KG1 (cell line): ENCODE data around the gene SCFD2.
"Not testable (repeated sequence)": the region's sequence is repeated elsewhere in the genome, so short reads cannot be mapped to it uniquely, and the experiment has no call there.

ENCODE experiments used
- DNase-seq: peaks from one replicate; lab custom pipeline; 2025; lab: John Stamatoyannopoulos, UW

SCFD2 gene

GRCh38 chr4:53189011-53189410 is 176.8 kb downstream of the SCFD2 start:
- no peak for DNase-seq

DNA sequence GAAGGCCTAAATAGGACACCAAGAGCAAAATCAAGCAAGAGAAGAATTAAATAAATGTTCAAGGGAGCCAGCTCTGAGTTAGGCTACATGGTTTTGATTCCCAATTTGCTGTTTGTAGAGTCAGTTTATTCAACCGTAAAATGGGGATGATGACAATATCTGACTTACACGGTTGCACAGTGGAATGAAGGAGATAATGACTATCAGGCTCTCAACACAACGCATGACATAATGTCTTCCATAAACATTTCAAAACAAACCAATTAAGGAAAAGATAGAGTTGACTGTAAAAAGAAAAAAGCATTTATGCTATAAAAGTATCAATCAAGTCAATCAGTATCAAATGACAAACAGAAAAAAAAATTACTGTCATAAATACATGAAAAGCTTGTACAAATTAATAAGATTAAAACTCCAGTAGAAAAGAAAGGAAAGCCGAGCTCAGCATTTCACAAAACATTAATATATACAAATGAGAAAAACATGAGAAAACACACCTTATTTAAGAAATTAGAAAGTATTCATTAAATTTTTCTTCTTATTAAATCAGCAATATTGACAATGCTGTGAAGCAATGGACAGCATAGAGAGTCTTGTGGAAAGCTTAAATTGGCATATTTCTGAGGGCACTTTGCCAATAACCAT is 179.0 kb downstream of the SCFD2 start:
- DNase-seq, result no peak

- no peak for DNase-seq
Measured at GRCh38 chr4:53185869-53186585, 179.8 kb downstream of the SCFD2 start.

- no peak for DNase-seq
Measured at GRCh38 chr4:53183754-53184153, 182.1 kb downstream of the SCFD2 start.

GRCh38 chr4:53177751-53178150 is 188.1 kb downstream of the SCFD2 start:
- DNase-seq, result not testable (repeated sequence)

- DNase-seq, result no peak
Measured at GRCh38 chr4:53175640-53176039, 190.2 kb downstream of the SCFD2 start.

GRCh38 chr4:53174823-53175222 is 191.0 kb downstream of the SCFD2 start:
- DNase-seq, result no peak

- DNase-seq, result no peak
Measured at GRCh38 chr4:53173576-53173975, 192.3 kb downstream of the SCFD2 start.

DNA sequence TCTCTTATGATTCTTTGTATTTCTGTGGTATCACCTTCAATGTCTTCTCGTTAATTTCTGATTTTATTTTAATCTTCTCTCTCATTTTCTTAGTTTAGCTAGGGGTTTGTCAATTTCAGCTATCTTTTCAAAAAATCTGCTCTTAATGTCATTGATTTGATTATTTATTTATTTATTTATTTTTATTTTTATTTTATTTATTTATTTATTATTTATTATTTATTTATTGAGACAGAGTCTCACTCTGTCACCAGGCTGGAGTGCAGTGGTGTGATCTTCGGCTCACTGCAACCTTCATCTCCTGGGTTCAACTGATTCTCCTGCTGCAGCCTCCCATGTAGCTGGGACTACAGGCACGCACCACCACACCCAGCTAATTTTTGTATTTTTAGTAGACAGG is 194.1 kb downstream of the SCFD2 start:
- no peak for DNase-seq

- no peak for DNase-seq
Measured at GRCh38 chr4:53169695-53170617, 195.9 kb downstream of the SCFD2 start.

DNA sequence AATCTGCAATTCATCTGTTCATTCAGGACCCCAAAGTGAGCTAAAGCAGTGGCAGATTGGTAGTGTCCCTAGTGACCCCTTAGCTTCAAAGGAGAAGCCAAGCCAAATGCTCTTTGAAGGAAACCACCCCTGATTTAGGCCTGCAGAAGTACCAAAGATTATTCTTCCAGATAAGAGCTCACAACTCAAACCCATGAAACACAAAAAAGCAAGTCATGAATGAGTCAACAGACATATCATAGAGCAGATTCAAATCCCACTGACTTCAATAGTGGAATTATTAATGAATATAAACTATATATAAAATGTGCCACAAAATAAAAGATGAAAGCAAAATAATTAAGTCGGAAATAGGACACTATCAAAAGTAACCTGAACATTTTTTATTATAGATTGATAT is 197.6 kb downstream of the SCFD2 start:
- DNase-seq, result no peak

DNA sequence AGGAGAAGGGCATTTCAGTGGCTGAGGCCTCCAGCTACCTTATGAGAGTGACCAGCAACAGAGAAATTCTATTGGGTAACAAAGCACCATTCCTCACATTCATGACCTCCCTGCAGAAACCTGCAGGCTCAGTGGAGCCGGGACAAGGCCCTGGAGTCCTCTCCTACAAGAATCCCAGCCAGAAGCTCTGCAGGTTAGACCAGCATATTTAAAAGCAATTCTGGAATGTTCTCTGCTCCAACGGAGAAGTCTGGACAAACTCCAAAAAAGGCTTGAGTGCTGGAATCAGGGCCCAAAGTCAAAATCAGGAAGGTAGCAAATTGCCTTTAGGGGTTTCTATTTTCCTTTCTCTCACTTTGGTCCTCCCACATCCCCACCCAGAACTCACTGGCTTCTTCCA is 202.9 kb downstream of the SCFD2 start:
- DNase-seq, result no peak

DNA sequence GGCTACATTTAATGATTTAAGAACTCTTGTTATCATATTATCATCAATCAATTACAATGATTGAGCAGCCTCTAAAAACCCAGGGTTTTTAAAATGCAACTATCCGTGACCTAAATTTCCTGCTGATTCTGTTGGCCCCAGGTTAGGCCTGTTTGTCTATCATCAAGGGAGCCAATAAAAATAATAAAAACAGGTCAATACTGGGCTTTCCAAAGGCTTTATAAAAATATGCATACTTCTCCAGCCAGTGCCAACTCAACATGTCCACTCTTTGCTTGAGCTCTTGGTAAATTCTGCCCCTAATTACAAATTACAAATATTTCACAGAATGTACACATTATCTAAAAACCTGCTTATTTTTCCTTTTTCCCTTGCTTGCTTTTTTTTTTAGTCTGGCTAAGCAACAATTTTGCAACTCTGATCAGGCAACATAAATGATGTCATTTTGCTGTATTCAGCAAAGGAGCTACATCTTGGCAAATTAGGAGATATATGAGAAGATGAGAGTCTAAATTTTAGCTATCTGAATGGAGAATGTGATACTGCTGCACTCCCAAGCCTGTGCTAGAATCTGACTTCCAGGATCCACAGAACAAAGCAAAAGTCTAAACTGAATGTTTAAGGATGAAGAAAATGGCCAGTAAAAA is 204.0 kb downstream of the SCFD2 start:
- no peak for DNase-seq

DNA sequence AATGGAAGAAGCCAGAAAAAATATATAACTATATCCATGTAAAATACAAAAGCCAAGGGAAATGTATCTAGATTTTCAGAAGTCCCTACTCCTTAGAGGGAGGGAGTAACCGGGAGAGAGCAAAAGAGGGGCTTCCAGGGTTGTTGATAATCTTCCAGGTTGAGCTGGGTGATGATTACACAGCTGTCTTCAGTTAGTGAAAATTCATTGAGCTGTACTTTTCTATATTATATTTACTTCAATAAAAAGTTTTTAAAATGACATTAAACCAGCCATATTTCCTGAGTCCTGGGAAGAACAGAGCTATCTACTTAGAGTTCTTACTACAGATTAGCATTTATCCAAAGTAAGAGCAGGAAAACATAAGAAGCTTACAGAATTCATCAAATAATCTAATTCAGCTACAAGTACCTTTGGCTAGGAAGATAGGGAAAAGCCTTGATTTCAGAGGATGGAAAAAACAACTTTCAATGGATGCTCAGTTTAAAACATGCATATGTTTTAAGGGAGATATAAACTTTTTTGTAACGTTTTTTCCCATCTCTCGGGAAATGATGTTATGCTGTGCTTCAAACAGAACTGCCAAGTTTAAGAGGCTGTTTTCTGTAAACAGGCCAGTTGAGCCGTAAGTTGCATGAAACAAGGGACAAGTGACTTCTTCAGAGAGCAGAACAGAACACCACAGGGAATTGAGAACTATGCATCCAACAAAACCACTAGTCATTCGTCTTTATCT is 204.6 kb downstream of the SCFD2 start:
- DNase-seq, result no peak

- DNase-seq, result no peak
Measured at GRCh38 chr4:53156896-53157295, 209.0 kb downstream of the SCFD2 start.

- no peak for DNase-seq
Measured at GRCh38 chr4:53152467-53152866, 213.4 kb downstream of the SCFD2 start.

- DNase-seq, result no peak
Measured at GRCh38 chr4:53151489-53151788, 214.4 kb downstream of the SCFD2 start.

DNA sequence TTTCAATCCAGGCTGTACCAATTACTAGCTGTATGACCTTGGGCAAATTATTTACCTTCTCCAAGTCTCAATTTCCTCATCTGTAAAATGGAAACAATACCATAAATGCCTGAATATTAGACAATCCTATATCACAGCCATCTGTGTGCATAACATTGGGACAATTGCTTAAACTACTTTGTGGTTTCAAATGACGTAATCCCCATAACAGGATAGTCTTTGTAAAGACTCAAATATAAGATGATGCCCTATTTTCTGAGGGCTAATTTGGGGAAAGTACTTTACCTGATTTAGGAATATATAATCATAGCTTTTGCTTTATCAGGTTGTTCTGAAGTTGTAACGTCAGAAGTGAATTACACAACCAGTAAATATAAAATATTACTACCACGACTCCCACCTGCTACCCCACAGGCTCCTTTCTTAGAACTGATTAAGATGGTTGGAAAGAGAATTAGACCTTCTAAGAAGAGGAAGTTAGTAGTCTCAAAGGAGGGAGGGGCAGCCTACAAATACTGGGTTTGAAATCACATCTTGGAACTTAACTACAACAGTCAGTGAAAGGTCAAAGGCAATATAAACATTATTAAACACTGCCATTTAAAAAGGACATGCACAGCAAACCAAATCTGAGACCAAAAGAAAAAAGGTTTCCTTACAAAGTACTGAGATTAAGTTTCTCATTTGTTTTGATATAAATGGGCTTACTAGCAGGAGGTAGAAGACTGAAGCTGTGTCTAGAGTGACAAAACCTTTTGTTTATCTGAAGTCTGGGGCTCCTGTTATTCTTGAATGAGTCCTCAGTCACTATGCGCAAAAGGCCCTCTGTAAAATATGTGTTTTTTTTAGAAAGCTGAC is 215.0 kb downstream of the SCFD2 start:
- no peak for DNase-seq

- DNase-seq, result no peak
Measured at GRCh38 chr4:53147711-53148110, 218.2 kb downstream of the SCFD2 start.

DNA sequence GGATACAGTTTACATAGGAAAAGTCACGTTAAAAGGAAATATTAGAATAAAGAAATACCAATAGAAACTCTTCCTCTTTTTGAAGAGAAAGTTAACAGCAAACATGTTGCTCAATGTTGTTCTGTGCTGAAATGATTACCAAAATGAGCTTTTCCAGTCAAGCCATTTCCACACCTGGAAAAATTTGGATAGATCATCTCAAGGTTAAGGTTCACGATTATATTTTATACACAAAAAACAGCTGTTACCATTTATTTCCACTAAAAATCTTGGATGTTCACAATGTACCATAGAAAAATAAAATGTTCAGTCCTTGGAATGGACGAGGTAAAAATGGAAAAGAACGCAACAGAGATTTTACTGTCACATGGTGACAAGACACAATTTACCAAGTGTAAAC is 218.7 kb downstream of the SCFD2 start:
- DNase-seq, result no peak

DNA sequence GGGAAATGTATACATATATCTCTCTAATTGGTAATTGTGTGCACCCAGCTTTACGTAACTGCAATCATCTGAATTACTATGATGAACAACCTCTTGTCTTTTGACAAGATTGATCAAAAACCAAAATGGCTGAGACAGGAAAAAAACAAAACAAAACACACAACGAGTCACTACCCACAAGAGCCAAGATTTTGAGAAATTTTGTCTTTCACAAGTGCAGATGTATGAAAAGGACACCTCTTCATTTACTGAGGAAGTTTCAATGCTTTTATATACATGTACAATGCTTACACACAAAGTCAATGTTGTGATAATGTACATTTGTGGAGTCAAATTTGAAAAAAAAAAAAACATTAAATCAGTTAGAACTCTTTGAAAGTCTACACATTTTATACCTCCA is 224.6 kb downstream of the SCFD2 start:
- DNase-seq, result no peak
